NB4 (cell line): ENCODE data around the gene LRRC10B.

Source experiments
- DNase-seq: peaks from one replicate; pipeline ENCODE4 v3.0.0; 2010; ENCODE audit warnings: low read depth
- H3K4me3 ChIP-seq: one replicate; pipeline ENCODE4 v1.5.1; 2011; ENCODE audit warnings: mild to moderate bottlenecking, low read depth, low read length, moderate library complexity
- CTCF ChIP-seq: IDR thresholded peaks from one replicate; pipeline ENCODE4 v1.5.1; 2012; ENCODE audit warnings: low read depth, low read length
- MAX ChIP-seq: IDR thresholded peaks from 2 replicates; pipeline ENCODE4 v1.6.1; 2011; ENCODE audit warnings: low read depth, low read length
- MYC ChIP-seq: IDR thresholded peaks from 2 replicates; pipeline ENCODE4 v1.6.1; 2011; ENCODE audit warnings: low read depth, low read length
- POLR2A ChIP-seq: IDR thresholded peaks from 2 replicates; pipeline ENCODE4 v1.6.1; 2011; ENCODE audit warnings: mild to moderate bottlenecking; ENCODE audit not compliant: insufficient read length; ENCODE audit errors: extremely low read depth

LRRC10B gene

GRCh38 chr11:61547246-61547645, 38.7 kb downstream of the LRRC10B start:
- TF ChIP-seq POLR2A, result no peak
- TF ChIP-seq CTCF, result no peak
- no peak for TF ChIP-seq MYC
- no peak for TF ChIP-seq MAX
- H3K4me3 ChIP-seq, result no peak overlapping the region
- DNase-seq, result no peak

- H3K4me3 ChIP-seq, result no peak overlapping the region
- TF ChIP-seq CTCF (no peak), MYC (no peak), POLR2A (no peak), MAX (no peak)
- no peak for DNase-seq
Observed at GRCh38 chr11:61549177-61549576, 40.6 kb downstream of the LRRC10B start.

- no peak for DNase-seq
- no peak overlapping the region for H3K4me3 ChIP-seq
- TF ChIP-seq POLR2A, result no peak
- no peak for TF ChIP-seq CTCF
- no peak for TF ChIP-seq MYC
- TF ChIP-seq MAX, result no peak
Observed at GRCh38 chr11:61549662-61550568, 41.4 kb downstream of the LRRC10B start.

- H3K4me3 ChIP-seq, result no peak overlapping the region
- no peak for DNase-seq
- no peak for TF ChIP-seq CTCF
- no peak for TF ChIP-seq POLR2A
- no peak for TF ChIP-seq MYC
- no peak for TF ChIP-seq MAX
Observed at GRCh38 chr11:61550665-61551227, 42.2 kb downstream of the LRRC10B start.

- DNase-seq, result no peak
- no peak for TF ChIP-seq POLR2A
- TF ChIP-seq MAX, result no peak
- no peak for TF ChIP-seq CTCF
- no peak for TF ChIP-seq MYC
- no peak overlapping the region for H3K4me3 ChIP-seq
Observed at GRCh38 chr11:61551634-61552033, 43.1 kb downstream of the LRRC10B start.
